ENCODE results near the gene RSAD1. TPM values are rescaled to one million over a fixed set of nuclear protein-coding genes. Genes with fewer than 3 reads are reported as not detected.

RSAD1 gene
- total RNA-seq, 4 donors from 2014 or later: 27.3 to 41.3 (median 30.1) TPM

DNA sequence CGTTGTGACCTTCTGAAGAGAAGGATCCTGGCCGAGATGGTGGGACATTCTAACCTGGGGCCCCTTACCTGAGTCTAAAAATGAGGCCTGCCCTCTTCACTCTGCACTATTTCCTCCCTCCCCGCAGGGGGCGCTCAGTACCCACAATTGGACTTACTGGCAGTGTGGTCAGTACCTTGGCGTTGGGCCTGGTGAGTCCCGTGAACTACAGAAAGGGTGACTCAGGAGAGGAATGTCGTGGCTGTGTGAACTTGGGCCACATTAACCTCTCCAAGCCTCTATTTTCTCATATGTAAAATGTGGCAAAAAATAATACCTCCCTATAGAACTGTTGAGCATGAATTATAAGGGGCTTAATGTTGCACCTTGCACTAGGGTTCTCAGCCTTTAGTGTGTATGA is 3.9 kb downstream of the RSAD1 start:
- peaks cover 52% of the 10 kb centered on the region for H3K4me1 ChIP-seq
- peak; percentile 97 for DNase-seq (ENCODE audit: low spot score in 2 of 2)
- H3K9me3 ChIP-seq: no peaks in the 10 kb centered on the region
- H3K27ac ChIP-seq: peak overlapping the region; percentile 48
- H3K4me3 ChIP-seq: no peak overlapping the region
- WGBS: 0% methylated on average over 5 of the region's 7 CpGs
- H3K36me3 ChIP-seq: peaks cover 34% of the 10 kb centered on the region
- H3K27me3 ChIP-seq: no peaks in the 10 kb centered on the region
- TF ChIP-seq POLR2A (IDR thresholded peaks at IDR 0.05): no peak
- TF ChIP-seq EP300 (IDR thresholded peaks at IDR 0.05): no peak
- TF ChIP-seq, protein P1, sequence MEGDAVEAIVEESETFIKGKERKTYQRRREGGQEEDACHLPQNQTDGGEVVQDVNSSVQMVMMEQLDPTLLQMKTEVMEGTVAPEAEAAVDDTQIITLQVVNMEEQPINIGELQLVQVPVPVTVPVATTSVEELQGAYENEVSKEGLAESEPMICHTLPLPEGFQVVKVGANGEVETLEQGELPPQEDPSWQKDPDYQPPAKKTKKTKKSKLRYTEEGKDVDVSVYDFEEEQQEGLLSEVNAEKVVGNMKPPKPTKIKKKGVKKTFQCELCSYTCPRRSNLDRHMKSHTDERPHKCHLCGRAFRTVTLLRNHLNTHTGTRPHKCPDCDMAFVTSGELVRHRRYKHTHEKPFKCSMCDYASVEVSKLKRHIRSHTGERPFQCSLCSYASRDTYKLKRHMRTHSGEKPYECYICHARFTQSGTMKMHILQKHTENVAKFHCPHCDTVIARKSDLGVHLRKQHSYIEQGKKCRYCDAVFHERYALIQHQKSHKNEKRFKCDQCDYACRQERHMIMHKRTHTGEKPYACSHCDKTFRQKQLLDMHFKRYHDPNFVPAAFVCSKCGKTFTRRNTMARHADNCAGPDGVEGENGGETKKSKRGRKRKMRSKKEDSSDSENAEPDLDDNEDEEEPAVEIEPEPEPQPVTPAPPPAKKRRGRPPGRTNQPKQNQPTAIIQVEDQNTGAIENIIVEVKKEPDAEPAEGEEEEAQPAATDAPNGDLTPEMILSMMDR (IDR thresholded peaks at IDR 0.05): peak; percentile 85 to 88
- TF ChIP-seq POLR2AphosphoS5 (IDR thresholded peaks at IDR 0.05): peak in 2 of 3 donors; percentile 68 to 95

GRCh38 chr17:50483266-50483665 is 4.6 kb downstream of the RSAD1 start:
- Histone ChIP-seq H3K4me3 (no peak overlapping the region), H3K9me3 (no peaks in the 10 kb centered on the region), H3K27ac (peak overlapping the region; percentile 48), H3K27me3 (no peaks in the 10 kb centered on the region), H3K36me3 (peaks cover 34% of the 10 kb centered on the region), H3K4me1 (peaks cover 55% of the 10 kb centered on the region)
- 39% methylated on average over 5 of the region's 5 CpGs for WGBS
- no peak for DNase-seq (ENCODE audit: low spot score in 2 of 2)
- no peak for TF ChIP-seq POLR2A (IDR thresholded peaks at IDR 0.05)
- TF ChIP-seq, protein P1 (IDR thresholded peaks at IDR 0.05): no peak
- TF ChIP-seq EP300 (IDR thresholded peaks at IDR 0.05): no peak
- TF ChIP-seq POLR2AphosphoS5 (IDR thresholded peaks at IDR 0.05): no peak

DNA sequence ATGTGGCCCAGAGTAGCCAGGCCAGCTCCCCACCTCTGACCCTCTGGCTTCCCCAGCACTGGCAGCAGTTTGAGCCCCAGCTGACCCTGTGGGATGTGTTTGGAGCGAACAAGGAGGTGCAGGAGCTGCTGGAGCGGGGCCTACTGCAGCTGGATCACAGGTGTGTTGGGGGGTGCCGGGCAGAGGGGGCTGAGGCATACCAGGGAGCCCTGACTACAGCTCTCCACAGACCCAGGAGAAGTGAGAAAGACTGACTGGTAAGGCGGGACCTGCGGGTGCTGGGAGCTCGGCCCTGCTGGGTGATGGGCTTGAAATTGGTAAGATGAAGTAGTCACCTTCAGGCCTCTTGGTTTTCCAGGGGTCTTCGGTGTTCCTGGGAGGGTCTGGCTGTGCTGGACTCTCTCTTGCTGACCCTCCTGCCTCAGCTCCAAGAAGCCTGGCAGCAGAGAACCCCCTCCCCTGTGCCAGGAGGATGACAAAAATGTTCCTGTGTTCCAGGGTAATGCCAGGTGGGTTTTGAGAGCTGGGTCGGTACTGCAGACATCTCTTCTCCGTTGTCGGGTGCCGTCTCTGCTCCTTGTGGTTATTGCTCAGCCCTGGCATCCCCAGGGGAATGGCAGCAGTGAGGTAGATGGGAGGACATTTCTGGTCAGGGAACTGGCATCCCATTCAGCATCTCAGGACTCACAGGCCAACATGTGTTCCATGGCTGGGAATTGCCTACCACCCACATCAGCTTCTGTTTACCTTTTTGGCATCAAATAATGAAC is 5.9 kb downstream of the RSAD1 start:
- peaks cover 34% of the 10 kb centered on the region for H3K36me3 ChIP-seq
- H3K27ac ChIP-seq: no peak overlapping the region
- DNase-seq (ENCODE audit: low spot score in 2 of 2): no peak
- 95% methylated on average over 11 of the region's 11 CpGs for WGBS
- TF ChIP-seq EP300 (IDR thresholded peaks at IDR 0.05) (no peak), POLR2A (IDR thresholded peaks at IDR 0.05) (no peak)
- TF ChIP-seq, protein P1 (IDR thresholded peaks at IDR 0.05): no peak
- H3K9me3 ChIP-seq: no peaks in the 10 kb centered on the region
- H3K27me3 ChIP-seq: no peaks in the 10 kb centered on the region
- H3K4me3 ChIP-seq: no peak overlapping the region
- H3K4me1 ChIP-seq: peaks cover 52% of the 10 kb centered on the region

GRCh38 chr17:50487213-50488096 is 8.8 kb downstream of the RSAD1 start:
- Histone ChIP-seq H3K4me1 (peaks cover 28% of the 10 kb centered on the region), H3K27me3 (no peaks in the 10 kb centered on the region), H3K4me3 (no peak overlapping the region), H3K36me3 (peaks cover 27% of the 10 kb centered on the region), H3K9me3 (no peaks in the 10 kb centered on the region), H3K27ac (peak overlapping the region; percentile 76)
- no peak for DNase-seq (ENCODE audit: low spot score in 2 of 2)
- WGBS: 62% methylated on average over 6 of the region's 17 CpGs
- no peak for TF ChIP-seq EP300 (IDR thresholded peaks at IDR 0.05)
- peak in 1 of 3 donors; percentile 49 for TF ChIP-seq POLR2AphosphoS5 (IDR thresholded peaks at IDR 0.05)

- Histone ChIP-seq H3K27ac (no peak overlapping the region), H3K4me1 (peaks cover 17% of the 10 kb centered on the region), H3K4me3 (no peak overlapping the region), H3K27me3 (no peaks in the 10 kb centered on the region), H3K9me3 (no peaks in the 10 kb centered on the region), H3K36me3 (peaks cover 19% of the 10 kb centered on the region)
- TF ChIP-seq POLR2AphosphoS5 (IDR thresholded peaks at IDR 0.05) (no peak), POLR2A (IDR thresholded peaks at IDR 0.05) (no peak)
- WGBS: 90% methylated on average over 2 of the region's 2 CpGs
- DNase-seq (ENCODE audit: low spot score in 2 of 2): no peak
Measured at GRCh38 chr17:50488880-50489279, 10.2 kb downstream of the RSAD1 start.

DNA sequence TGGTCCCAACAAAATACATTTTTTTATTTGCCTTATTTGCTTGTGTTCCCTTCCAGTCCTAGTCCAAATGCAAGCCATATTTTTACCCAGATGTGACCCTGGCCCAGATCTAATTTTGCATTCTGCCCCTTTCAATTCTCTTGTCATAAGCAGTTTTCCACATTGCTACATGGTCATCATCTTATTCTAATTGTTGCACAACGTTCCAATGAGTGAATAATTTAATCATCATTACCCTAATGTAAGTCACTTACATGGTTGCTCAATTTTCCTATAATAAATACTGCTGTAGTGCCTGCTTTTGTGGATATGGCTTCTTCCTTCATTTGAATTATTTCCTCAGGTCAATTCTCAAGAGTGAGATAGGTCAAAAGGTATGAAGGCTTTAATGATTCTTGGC is 12.8 kb downstream of the RSAD1 start:
- no peak overlapping the region for H3K4me3 ChIP-seq
- H3K27me3 ChIP-seq: no peaks in the 10 kb centered on the region
- 34% methylated on average over 1 of the region's 1 CpG for whole genome bisulfite sequencing
- no peak for DNase-seq (ENCODE audit: low spot score in 2 of 2)
- no peaks in the 10 kb centered on the region for H3K36me3 ChIP-seq
- no peak overlapping the region for H3K27ac ChIP-seq
- no peaks in the 10 kb centered on the region for H3K9me3 ChIP-seq
- H3K4me1 ChIP-seq: peaks cover 17% of the 10 kb centered on the region
- no peak for TF ChIP-seq POLR2A (IDR thresholded peaks at IDR 0.05)
- TF ChIP-seq POLR2AphosphoS5 (IDR thresholded peaks at IDR 0.05): no peak
- TF ChIP-seq, protein P1 (IDR thresholded peaks at IDR 0.05): no peak
- TF ChIP-seq EP300 (IDR thresholded peaks at IDR 0.05): no peak

Data from suprapubic skin (tissue), 4 donors.